ENCODE data around the gene CD27.

- TF ChIP-seq, protein P1, sequence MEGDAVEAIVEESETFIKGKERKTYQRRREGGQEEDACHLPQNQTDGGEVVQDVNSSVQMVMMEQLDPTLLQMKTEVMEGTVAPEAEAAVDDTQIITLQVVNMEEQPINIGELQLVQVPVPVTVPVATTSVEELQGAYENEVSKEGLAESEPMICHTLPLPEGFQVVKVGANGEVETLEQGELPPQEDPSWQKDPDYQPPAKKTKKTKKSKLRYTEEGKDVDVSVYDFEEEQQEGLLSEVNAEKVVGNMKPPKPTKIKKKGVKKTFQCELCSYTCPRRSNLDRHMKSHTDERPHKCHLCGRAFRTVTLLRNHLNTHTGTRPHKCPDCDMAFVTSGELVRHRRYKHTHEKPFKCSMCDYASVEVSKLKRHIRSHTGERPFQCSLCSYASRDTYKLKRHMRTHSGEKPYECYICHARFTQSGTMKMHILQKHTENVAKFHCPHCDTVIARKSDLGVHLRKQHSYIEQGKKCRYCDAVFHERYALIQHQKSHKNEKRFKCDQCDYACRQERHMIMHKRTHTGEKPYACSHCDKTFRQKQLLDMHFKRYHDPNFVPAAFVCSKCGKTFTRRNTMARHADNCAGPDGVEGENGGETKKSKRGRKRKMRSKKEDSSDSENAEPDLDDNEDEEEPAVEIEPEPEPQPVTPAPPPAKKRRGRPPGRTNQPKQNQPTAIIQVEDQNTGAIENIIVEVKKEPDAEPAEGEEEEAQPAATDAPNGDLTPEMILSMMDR (IDR thresholded peaks at IDR 0.05; ENCODE audit: insufficient read depth, low read length), result no peak
- no peak for TF ChIP-seq SPI1 (IDR thresholded peaks at IDR 0.05; ENCODE audit: borderline replicate concordance, low read depth)
- TF ChIP-seq POLR2AphosphoS5 (IDR thresholded peaks at IDR 0.05; ENCODE audit: low read depth), result no peak; the same call in 1 of the 2 replicates
Observed at GRCh38 chr12:6462234-6462995, 17.7 kb downstream of the CD27 start.

All from HL-60 (cell line).